GM19463 (cell line): ENCODE data around the gene PRADC1.
"Not testable (repeated sequence)": the region's sequence is repeated elsewhere in the genome, so short reads cannot be mapped to it uniquely, and the experiment has no call there.

Experiments used
- ATAC-seq: cut with Tn5 transposase; IDR thresholded peaks from one replicate; pipeline ENCODE4 v1.9.1; 2021; ENCODE audit warnings: mild to moderate bottlenecking, moderate library complexity; ENCODE audit not compliant: unreplicated experiment

The PRADC1 gene

GRCh38 chr2:73205611-73206010, 27.4 kb downstream of the PRADC1 start:
- ATAC-seq: no peak

GRCh38 chr2:73203055-73203681, 29.9 kb downstream of the PRADC1 start:
- no peak for ATAC-seq

- no peak for ATAC-seq
Measured at GRCh38 chr2:73202156-73203054, 30.6 kb downstream of the PRADC1 start, which contains the start of gene NOTO. Gene NOTO, plus strand, starts transcription at chr2:73202574. Its CDS starts 93 bp downstream, at chr2:73202667.

- ATAC-seq: not testable (repeated sequence)
Measured at GRCh38 chr2:73200281-73200680, 32.8 kb downstream of the PRADC1 start.

- ATAC-seq: no peak
Measured at GRCh38 chr2:73197579-73197978, 35.5 kb downstream of the PRADC1 start.

- ATAC-seq: no peak
Measured at GRCh38 chr2:73187549-73187948, 45.5 kb downstream of the PRADC1 start.

- ATAC-seq: no peak
Measured at GRCh38 chr2:73185965-73186364, 47.1 kb downstream of the PRADC1 start.
